GM21360 (cell line): ENCODE measurements around the gene ITPRID1.

Source experiments
- ATAC-seq: cut with Tn5 transposase; IDR thresholded peaks from one replicate; pipeline ENCODE4 v1.9.1; 2021; ENCODE audit warnings: mild to moderate bottlenecking, moderate library complexity; ENCODE audit not compliant: unreplicated experiment

Gene ITPRID1

DNA sequence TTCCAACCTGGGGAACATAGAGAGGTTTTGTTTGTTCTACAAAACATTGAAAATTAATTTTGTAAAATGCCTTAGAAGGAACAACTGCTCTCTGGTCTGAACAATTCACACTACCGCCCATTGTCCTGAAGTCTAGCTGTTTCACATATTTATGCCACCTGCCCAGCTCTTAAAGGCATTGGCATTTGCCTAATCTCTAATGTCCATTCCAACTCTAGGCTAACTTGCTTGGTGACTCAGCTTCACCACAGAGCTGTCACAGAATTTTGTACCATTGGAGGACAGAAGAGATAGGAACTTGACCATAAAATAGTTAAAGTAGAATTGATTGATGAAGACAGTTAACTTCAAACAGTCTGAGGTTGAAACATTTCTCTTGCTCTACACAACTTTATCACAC is 119.6 kb downstream of the ITPRID1 start:
- no peak for ATAC-seq

GRCh38 chr7:31633894-31634494 is 120.1 kb downstream of the ITPRID1 start:
- ATAC-seq = no peak

DNA sequence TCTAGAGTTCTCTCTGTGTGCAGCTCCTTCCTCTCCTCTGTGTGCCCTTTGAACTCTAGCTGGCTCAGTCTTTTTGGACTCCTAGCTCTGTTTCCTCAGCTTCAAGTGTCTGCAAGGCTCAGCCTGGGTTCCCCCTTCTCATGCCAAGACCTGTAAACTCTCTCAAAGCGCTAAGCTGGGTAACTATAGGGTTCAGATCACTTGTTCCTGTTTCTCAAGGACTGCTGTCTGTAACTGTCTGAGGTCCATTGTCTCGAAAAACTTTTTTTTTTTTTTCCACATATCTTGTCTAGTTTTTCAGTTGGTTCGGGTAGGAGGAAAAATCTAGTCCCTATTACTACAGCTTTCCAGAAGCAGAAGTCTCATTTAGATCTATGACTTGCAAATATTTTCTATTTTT is 126.5 kb downstream of the ITPRID1 start:
- ATAC-seq = no peak

DNA sequence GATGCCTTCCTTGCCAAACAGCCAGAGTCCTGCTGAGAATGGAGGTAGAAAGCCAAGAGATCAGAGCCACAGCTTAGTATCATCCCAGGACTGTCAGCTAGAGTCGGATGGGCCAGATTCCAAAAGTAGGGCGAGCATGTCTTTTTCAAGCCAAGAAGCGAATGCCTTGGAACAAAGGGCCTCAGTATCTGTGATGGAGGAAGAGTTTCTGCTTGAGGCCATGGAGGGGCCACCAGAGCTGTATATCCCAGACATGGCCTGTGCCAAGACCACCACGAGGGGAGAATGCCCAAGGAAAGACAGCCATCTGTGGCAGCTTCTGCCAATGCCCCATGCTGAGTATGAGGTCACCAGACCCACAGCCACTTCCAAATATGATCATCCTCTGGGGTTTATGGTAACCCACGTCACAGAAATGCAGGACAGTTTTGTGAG is 128.8 kb downstream of the ITPRID1 start:
- no peak for ATAC-seq

- ATAC-seq = no peak
Observed at GRCh38 chr7:31646942-31647341, 133.1 kb downstream of the ITPRID1 start.

DNA sequence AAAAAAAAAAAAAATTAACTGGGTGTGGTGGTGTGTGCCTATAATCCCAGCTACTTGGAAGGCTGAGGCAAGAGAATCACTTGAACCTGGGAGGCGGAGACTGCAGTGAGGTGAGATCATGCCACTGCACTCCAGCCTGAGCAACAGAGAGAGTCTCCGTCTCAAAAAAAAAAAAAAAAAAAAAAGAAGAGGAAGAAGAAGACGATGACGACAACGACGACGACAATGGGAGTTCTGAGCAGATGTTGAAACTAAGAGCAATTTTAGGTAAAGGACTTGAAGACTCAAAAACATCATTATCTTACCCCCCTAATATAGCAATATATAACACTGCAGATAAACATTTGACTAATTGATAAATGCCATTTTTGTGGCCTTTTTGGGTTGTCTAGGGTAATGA is 133.6 kb downstream of the ITPRID1 start:
- ATAC-seq = no peak

DNA sequence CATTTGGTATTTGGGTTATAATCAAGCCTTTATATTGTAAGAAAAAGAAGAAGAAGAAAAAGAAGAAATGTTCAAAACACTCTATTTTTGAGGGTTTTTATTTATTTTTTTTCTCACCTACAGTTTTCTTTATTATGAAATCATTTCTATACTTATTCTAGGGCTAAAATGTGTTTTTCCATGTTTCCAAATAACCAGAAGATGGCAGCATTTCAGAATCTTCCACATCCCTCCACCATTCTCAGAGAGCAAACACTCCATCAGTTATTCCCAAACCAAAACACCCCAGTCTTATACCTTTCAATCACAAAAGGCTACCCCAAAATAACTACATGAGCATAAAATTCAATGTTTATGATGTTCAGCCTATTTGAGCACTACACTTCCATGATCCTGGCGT is 134.4 kb downstream of the ITPRID1 start:
- ATAC-seq = no peak

DNA sequence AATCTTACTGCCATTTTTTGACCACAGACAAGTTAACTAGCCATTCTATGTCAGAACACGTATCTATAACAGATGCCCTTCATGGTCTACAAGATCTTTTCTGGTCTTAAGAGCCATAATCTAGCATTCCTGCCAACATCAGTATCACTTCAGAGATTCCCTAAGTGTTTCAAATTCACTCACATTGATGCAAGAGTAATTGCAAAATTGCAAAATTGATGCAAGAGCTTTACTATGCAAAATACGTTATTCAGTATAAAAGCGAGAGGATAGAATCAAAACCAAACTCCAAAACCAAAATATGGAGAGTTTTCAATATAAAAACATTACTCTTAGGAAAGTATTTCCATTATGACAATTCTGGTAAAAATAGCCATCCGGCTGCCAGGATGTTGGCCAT is 135.0 kb downstream of the ITPRID1 start:
- ATAC-seq = no peak

GRCh38 chr7:31651234-31652062 is 137.6 kb downstream of the ITPRID1 start:
- ATAC-seq = no peak

- ATAC-seq = no peak
Observed at GRCh38 chr7:31652063-31652326, 138.1 kb downstream of the ITPRID1 start.

DNA sequence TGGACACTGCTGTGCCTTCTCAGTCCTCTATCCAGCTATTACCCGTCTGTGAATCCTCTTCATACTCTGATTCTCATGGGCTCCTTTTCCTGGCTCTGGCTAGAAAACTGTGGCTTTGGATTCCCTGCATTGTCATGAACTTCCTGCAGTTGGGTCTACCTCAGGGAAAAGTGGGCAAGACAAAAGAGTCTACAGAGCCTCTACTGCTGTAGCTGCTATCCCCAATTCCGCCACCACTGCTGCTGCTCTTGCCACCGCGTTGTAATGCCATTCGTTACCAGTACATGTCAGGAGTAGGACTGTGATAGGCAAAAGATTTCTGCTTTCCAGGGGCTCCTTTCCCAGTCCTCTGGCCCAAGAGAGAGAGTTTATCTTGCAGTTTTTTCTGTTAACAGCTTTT is 149.2 kb downstream of the ITPRID1 start:
- ATAC-seq = no peak

GRCh38 chr7:31664890-31665289 is 151.0 kb downstream of the ITPRID1 start:
- ATAC-seq = no peak

GRCh38 chr7:31665546-31665945 is 151.7 kb downstream of the ITPRID1 start:
- no peak for ATAC-seq

DNA sequence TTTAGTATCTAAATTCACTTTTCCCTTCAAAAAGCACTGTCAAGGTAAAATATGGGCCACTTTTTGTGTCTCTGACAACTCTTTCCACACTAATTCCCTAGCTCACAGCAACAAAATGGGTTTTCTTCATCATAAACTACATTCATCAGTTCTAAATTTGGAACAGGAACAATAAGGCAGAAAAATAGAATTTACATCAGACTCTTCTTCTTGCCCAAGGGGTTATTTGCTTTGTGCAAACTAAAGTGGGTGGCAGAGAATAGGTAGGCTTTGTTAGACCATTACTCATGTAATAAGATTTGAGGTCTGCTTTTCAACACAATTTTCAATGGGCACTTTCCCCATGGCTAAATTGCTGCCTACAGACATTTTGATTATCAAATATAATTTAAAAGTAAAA is 155.6 kb downstream of the ITPRID1 start:
- ATAC-seq = no peak

DNA sequence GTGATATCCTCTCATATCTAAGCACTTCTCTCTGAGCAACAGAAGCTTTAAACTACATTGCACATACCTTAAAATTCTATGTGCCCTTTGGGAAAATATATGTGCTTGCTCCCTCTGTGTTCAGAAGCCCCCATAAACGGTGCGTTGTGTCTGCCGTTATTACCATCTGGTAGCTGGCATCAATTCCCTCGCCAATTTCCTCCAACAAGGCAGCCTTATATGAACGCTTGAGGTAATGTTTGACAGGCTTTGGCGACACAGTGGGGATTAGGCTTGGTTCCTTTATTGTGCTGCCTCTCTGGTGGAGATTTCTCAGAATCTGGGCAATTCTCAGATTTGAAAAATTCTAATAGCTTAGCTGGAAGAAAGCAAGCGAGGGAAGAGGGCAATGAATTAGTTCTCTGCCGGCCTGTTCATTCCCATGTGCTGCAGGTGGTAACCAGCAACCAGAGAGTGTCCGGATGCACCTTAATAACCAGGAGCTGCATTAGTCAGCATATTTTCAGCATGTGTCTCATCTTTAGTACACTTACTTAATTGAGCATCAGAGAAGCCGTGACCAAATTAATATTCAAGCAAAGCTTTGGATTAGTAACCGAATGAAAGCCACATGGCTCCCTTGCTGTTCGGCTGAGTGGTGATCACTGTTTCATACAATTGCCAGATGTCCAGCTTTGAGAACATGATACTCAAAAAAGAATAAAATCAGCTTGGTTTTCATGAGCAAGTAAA is 165.8 kb downstream of the ITPRID1 start:
- no peak for ATAC-seq

- no peak for ATAC-seq
Observed at GRCh38 chr7:31683445-31684225, 169.7 kb downstream of the ITPRID1 start.

- no peak for ATAC-seq
Observed at GRCh38 chr7:31687024-31687748, 173.3 kb downstream of the ITPRID1 start, which contains the start of gene PPP1R17. PPP1R17 (plus strand) TSS chr7:31687215; CDS start chr7:31692442, 5,227 bp downstream.

- ATAC-seq = peak; percentile 90
Observed at GRCh38 chr7:31688372-31688771, 174.5 kb downstream of the ITPRID1 start.

- no peak for ATAC-seq
Observed at GRCh38 chr7:31688996-31689395, 175.1 kb downstream of the ITPRID1 start.

DNA sequence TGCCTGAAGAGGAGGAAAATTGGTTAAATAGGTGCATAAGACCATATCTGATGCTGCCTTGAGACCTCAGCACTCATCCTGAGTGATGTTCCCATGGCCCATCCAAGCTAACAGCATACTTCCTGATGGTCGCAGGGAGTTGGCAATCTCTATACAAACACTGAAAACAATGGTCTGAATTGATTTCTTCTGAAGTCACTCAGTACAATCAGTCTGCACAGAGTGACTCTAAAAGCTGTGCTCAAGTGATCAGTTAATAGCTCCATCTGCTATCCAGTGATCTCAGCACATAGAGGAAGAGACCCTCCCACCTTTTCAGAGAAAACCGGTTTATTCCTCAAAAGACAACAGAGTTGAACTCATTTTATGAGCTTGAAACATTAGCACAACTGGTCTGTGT is 177.0 kb downstream of the ITPRID1 start:
- no peak for ATAC-seq

DNA sequence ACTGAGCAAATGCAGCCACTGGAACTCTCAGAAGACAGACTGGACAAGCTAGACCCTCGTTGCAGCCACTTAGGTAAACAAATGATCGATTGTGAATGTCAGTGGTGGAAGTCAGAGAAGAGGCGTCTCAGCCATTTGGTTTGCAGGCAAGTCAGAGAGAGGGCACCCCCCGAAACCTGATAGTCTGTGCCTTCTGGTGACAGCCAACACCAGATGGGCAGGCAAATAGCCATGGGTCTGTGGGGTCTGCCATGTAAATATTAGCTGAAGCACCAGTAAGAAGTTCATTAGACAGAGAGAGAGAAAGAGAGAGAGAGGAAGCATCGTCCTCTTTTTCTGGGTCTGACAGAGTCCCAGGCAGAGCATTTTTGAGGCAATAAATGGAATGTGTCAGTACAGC is 178.6 kb downstream of the ITPRID1 start:
- ATAC-seq = no peak
